Esophagus muscularis mucosa (tissue), 2 donors: Measurements from ENCODE around the gene VPS18.

Experiments used
- EP300 ChIP-seq: sonication (generic); formaldehyde crosslinking; IDR thresholded peaks from one replicate; pipeline ENCODE4 v1.6.1; 2017; ENCODE audit warnings: antibody characterized with exemption
- POLR2A ChIP-seq: fragments of 450-650 bp; IDR thresholded peaks from one replicate; pipeline ENCODE4 v1.6.1; 2017; ENCODE audit warnings: antibody characterized with exemption, moderate library complexity, mild to moderate bottlenecking, low read depth

- TF ChIP-seq POLR2A, result no peak
- TF ChIP-seq EP300, result no peak
These were observed 6.2 kb downstream of the VPS18 start for GRCh38 chr15:40900256-40901052.
